HG02678 (cell line): ENCODE results near the gene ABCB1.

Source experiments
- ATAC-seq: cut with Tn5 transposase; IDR thresholded peaks from one replicate; pipeline ENCODE4 v1.9.1; 2021; ENCODE audit warnings: mild to moderate bottlenecking, moderate library complexity; ENCODE audit not compliant: unreplicated experiment

Gene ABCB1

DNA sequence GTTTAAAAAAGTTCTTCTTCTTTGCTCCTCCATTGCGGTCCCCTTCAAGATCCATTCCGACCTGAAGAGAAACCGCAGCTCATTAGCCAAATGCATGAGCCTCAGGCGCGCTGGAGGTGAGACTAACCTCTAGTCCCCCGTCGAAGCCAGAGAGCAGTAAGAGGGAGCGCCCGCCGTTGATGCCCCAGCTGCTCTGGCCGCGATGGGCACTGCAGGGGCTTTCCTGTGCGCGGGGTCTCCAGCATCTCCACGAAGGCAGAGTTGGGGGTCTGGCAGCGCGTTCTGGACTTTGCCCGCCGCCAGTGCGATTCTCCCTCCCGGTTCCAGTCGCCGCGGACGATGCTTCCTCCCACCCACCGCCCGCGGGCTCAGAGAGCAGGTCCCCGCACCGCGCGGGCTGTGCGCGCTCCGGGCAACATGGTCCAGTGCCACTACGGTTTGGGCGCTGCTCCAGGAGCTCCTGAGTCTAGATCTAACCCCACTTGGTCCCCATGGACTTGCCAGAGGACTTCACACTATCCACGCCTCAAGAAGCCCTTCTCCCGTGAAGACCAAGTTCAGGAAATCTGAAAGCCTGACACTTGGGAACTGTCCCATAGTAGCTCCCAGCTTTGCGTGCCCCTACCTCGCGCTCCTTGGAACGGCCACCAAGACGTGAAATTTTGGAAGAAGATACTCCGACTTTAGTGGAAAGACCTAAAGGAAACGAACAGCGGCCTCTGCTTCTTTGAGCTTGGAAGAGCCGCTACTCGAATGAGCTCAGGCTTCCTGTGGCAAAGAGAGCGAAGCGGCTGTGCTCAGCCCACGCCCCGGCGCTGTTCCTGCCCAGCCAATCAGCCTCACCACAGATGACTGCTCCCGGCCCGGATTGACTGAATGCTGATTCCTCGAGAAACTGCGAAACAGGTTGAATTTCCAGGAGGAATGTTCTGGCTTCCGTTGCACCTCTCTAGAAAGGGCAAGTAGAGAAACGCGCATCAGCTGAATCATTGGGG is at the start of gene ABCB1:
TSS of gene ABCB1 (minus strand) at position 755 of the 995 bp plus-strand sequence. CDS start at position 55, 700 bp downstream.
- ATAC-seq, result peak; percentile 64

- no peak for ATAC-seq
These were observed 47.6 kb upstream of the ABCB1 start for GRCh38 chr7:87648316-87648715.

GRCh38 chr7:87645446-87645845 is 44.8 kb upstream of the ABCB1 start:
- no peak for ATAC-seq

GRCh38 chr7:87635921-87636320 is 35.2 kb upstream of the ABCB1 start:
- ATAC-seq, result no peak

- ATAC-seq, result no peak
These were observed 28.3 kb upstream of the ABCB1 start for GRCh38 chr7:87628780-87629569.

DNA sequence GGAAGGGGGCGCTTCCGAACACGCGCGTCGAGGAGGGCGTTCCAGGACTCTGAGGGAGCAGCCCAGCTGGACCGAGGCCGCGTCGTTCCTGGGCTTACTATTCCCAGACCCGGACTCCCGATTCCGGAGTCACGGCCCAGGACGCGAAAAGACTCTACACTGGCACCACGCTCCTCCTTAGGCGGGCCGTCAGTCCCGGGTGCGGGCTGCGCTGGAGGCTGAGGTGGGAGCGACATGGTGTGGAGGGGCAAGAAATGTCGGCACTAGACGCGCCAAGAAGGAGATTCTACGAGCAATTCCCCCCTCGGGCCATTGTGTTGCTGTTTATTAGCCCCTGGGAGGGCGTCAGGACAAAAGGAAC is 26.9 kb upstream of the ABCB1 start:
- ATAC-seq, result peak; percentile 27

DNA sequence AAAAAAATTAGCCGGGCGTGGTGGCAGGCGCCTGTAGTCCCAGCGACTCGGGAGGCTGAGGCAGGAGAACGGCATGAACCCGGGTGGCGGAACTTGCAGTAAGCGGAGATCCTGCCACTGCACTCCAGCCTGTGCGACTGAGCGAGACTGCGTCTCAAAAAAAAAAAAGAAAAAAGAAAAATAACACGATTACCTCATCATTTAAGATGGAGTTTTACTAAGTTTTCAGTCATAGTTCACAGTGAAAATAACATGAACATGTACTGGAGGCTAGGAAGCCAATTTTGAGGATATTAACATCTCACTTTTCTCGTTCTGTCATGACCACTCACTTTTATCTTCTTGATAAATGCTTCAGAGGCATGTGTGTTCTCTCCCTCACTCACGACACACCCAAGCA is 24.4 kb upstream of the ABCB1 start:
- no peak for ATAC-seq

GRCh38 chr7:87624628-87625027 is 23.9 kb upstream of the ABCB1 start:
- ATAC-seq, result no peak

GRCh38 chr7:87615197-87615596 is 14.5 kb upstream of the ABCB1 start:
- no peak for ATAC-seq

GRCh38 chr7:87609916-87610315 is 9.2 kb upstream of the ABCB1 start:
- ATAC-seq, result no peak

DNA sequence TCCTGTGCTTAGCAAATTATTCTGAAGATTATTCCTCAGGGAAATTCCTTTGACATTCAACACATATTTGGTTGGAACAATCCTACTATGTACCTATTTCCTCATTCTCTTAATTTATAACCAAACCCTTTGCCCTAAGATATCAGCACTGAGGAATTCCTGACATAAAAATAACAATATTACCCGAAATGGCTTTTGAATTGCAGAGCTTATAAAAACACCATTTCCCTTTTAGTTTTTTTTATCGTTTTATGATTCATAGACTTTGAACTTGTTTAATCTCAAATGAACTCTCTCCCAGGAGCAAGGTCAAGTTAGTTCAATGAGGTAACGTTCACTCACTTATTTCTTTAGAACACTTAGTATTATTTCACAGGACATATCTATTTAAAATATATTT is 7.7 kb upstream of the ABCB1 start:
- ATAC-seq, result no peak

GRCh38 chr7:87604264-87604663 is 3.6 kb upstream of the ABCB1 start:
- no peak for ATAC-seq

DNA sequence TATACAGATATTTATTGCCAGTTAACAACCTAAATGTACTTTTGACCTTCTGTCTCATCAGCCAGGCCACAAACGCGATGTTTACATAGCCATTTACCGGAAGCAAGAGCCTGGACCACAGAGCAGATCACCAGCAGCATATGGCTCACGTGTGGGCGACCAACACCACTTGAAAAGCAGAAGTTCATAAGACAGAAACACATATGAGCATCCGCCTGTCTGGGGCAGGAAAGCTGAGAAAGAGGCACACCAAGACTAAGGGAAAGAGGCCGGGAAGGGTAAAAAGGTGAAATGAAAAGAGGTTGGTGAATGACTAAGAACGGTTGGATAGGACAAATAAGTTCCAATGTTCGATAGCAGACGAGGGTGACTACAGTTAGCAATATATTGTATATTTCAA is 1.3 kb downstream of the ABCB1 start:
- ATAC-seq, result peak; percentile 95

- ATAC-seq, result no peak
These were observed 2.3 kb downstream of the ABCB1 start for GRCh38 chr7:87598234-87599009.

DNA sequence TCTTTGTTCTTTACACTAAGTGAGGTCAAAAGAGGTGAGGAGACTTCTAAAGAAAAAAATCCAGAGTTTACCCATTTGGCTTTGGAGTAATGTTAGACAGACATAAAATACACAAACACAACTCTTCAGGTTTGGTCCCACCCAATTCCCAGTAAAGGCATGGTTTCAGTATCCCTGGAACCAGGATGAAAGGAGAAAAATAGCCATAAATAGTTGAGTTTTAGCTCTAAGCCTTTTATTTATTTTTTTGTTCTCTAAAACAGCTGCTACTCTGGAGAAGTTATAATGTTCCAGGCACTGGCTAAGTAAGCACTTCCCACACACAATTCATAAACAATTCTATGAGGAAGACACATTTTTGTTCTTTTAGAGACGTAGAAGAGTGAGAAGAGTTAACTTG is 4.0 kb downstream of the ABCB1 start:
- no peak for ATAC-seq

DNA sequence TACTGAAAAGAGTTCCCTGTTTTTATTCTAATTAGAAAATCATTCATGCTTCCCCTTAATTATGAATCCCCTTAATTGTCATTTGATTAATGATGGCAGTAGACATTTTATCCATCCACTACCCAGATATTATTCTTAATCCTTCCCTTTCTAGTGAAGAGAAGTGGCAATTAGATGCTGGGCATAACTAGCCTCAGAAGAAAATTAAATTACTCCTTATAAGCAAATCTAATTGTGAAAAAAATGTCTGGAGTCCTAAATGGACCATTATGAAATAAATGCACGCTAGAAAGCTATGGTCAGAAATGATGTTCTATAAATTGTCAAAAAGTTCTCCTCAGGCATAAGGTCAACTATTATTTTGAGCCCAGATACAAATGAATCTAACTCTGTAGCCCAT is 4.5 kb downstream of the ABCB1 start:
- ATAC-seq, result no peak

GRCh38 chr7:87592300-87592699 is 8.4 kb downstream of the ABCB1 start:
- ATAC-seq, result no peak

DNA sequence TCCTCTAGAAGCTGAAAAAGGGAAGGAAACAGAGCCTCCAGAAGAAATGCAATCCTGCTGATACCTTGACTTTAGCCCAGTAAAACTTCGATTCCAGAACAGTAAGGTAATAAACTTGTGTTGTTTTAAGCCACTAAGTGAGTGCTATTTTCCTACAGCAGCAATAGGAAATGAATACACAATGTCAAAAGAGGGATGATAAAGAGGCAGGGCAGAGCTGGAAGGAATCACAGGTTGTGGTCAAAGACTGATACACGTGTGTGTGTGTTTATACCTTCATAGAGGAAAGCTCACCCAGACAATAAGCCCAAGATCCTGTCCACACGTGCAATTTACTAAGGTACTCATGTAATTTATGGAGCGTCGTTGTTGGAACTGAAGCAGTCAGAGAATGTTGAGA is 9.5 kb downstream of the ABCB1 start:
- ATAC-seq, result no peak

DNA sequence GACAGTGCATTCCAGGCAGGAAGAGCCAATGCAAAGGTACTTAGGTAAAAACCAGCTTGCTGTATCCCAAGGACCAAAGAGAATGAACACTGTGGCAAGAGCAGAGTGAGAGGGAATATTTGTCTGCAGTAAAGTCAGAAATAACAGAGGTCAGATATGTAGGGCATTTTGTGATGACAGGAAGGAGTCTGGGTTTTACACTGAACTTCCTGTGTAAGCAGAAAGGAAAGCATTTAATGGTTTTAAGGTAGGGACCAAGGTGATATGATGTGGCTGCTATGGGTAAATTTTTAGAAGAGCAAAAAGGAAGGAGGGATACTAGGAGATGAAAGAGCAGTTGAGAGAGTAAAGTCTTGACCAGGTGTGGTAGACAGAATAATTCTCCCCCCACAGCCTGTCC is 10.1 kb downstream of the ABCB1 start:
- ATAC-seq, result no peak

GRCh38 chr7:87589631-87590030 is 11.1 kb downstream of the ABCB1 start:
- no peak for ATAC-seq

DNA sequence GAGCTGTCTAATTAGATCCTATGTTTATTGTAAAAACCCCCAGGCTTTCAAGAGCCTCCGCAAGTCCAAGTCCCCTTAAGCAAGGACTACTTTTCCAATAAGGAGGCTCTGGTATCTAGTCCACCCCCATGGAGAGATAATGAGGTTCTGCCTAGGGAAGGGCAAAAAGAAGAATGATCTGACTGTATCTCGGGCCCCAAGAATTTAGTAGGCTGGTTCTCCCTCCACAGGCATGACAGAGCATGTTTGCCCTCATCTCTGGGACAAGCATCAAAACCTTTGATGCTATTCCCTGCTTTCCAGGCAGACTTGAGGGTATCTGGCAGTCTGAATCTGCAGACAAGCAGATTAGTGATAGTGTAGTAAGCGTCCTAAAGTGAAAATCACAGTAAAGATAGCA is 19.0 kb downstream of the ABCB1 start:
- ATAC-seq, result no peak
